Esophagus mucosa (tissue), 1 donor: ENCODE data around the gene IARS2. TPM values are rescaled to one million over a fixed set of nuclear protein-coding genes. Genes with fewer than 3 reads are reported as not detected.
A peak's percentile ranks its signal among the peaks of the same experiment; 100 is the strongest.
"Not testable (repeated sequence)": the region's sequence is repeated elsewhere in the genome, so short reads cannot be mapped to it uniquely, and the experiment has no call there.

Source experiments
- ATAC-seq: fragments of 200-7000 bp; cut with Tn5 transposase; one replicate; pipeline ENCODE4 v1.9.1; 2020
- total RNA-seq: library from RNA; stranded (reverse); gene quantifications from one replicate; pipeline ENCODE4 v1.2.4, GENCODE V29; 2023
- donor health status: DM: yes; HTN: yes; CAD: no.

IARS2 gene
- total RNA-seq, 1 donor from 2014 or later = 52.9 TPM

DNA sequence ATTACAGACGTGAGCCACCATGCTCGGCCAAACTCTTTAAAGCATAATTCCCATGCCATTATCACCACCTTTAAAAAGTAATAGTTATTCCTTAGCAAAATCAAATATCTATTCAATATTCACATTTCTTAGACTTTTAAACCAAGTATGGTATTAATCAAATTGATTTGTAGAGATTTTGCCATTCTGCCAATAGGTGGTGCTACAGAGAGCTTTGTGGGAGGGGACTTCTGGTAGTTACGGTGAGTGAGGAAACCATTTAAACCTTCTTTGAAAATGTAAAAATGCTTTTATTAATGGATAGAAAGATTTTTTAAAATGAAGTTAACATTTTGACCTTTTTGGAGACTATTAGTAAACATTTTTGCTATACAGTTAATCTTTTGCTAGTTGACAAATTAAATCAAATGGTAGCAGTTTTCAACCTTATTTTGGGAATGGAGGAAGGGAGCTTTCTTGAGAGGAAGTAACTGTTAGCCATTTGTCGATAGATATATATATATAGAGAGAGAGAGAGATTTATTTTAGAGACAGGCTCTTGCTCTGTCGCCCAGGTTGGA is 19.3 kb downstream of the IARS2 start:
- no peak for ATAC-seq

DNA sequence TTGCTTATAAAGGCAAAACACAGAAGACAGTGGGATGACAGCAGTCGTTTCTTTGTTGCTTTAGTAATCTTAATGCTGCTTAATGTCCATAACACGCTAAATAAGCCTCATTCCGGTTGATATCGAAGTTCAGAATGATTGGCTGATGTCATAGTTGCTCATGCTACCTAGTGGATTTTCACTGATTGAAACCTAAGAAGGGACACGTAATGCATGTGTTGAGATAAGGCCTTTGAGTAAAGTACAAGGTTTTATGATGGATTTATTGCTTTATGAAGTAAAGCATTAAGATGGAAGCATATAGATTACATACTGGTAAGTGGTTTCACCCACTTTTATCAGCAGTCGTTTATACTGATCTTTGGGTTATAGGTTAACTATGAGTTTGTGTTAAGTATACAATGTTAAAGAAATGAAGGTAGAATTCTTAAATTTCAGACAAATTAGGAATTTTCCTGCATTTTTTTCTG is 25.1 kb downstream of the IARS2 start:
- no peak for ATAC-seq

DNA sequence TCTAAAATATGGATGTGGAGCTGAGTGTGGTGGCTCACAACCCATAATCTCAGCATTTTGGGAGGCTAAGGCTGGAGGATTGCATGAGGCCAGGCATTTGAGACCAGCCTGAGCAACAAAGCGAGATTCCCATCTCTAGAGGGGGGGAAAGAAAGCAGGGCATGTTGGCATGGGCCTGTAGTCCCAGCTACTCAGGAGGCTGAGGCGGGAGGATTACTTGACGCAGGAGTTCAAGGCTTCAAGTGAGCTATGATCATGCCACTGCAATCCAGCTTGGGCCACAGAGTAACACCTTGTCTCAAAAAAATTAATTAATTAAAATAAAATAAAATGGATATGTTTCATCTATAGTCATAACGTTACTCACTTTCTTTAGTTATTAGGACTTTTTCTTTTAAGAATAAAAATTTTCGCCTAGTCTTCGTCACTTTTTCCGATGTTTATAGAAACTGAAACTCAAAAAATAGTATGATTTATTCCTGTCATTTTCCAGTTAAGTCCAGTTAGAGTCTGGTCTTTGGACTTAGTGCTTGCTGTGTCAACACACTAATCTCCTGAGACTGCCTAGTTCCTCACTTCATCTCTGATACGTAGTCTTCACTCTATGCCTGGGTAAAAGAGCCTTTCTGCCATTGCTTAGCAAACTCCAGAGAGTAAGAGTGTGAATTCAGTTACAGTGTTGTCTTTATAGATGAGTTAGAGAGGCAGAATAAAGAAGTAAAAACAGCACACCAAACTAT is 28.0 kb downstream of the IARS2 start:
- ATAC-seq = no peak

DNA sequence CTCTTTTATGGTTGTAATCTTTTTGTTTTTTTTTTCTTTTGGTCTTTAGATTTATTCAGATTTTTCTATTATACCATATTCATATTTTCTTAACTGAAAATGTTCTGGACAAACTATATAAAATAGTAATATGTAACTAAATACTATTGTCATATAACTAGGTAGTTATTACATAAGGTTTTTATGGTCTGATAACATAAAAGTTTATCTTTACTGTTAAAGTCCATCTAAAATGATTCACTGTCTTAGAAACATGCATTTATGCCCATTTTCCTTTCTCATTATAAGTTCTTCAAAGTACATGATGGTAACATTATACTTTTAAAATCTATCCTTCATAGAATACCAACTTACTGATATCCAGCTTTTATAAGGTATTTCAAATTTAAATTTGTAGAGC is 29.1 kb downstream of the IARS2 start:
- no peak for ATAC-seq

DNA sequence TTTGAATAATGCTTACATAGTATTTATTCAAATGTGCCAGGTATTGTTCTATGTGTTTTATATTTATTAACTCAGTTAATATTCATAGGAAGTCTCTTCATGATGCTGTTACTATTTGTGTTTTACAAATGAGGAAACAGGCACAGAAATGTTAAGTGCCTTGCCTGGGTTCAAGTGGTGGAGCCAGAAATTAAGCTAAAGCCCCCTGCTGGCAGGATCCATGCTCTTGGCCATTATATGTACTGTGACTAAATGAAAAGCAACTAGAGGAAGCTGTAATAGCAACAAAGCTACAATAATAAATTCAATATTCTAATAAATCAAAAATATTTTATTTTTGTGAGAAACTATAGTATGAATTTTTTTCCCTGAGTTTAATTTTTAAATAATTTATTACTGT is 30.0 kb downstream of the IARS2 start:
- no peak for ATAC-seq

DNA sequence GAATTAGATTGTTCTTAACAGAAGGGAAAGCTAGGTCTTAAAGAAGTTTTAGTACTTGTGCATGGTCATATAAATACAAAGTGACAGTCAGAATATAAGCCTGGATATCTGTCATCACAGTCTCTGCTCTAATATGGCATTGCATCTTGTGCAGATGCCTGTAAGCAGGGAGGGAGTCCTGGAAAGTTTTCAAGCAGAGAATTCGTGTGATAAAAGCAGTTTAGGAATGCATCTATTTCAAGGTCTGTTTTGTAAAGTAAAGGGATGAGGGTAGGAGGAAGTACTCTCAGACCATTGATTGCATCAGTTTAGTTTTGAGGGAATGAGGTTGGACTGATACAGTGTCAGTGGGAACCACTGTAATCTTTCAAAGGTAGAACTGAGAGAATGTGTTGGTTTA is 30.6 kb downstream of the IARS2 start:
- no peak for ATAC-seq

DNA sequence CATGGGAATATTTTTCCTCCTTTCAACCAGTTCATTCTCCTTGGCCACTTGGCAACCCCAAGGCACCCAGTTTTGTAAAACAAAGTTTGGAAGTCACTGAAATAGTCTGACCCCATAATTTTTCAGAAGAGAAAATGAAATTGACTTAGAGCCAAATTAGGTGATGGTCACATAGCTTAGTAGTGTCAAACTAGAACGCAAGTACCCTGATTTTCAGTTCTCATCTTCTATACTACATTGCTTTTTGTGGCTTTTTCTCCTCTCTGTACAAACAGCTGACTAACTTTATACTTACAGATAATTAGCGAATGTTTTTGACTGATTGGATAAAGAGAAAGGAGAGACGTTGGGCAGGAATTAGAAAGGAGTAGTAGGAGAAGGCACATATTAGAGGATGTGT is 33.1 kb downstream of the IARS2 start:
- ATAC-seq = no peak

DNA sequence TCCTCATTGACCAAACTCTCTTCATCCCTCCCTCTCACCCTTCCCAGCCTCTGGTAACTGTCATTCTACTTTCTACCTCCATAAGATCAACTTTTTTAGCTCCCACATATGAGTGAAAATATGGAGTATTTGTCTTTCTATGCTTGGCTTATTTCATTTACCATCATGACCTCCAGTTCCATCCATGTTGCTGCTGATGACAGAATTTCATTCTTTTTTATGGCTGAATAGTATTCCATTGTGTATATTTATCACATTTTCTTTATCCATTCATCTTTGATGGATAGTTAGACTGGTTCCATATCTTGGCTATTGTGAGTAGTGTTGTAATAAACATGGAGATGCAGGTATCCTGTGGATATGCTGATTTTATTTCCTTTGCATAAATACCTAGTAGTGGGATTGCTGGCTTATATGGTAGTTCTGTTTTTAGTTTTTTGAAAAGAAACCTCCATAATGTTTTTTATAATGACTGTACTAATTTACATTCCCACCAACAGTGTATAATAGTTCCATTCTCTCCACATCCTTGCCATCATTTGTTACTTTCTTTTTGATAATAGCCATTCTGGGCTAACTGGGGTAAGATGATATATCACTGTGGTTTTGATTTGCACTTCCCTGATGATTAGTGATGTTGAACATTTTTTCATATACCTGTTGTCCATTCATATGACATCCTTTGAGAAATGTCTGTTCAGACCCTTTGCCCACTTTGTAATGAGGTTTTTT is 35.7 kb downstream of the IARS2 start:
- ATAC-seq = no peak

DNA sequence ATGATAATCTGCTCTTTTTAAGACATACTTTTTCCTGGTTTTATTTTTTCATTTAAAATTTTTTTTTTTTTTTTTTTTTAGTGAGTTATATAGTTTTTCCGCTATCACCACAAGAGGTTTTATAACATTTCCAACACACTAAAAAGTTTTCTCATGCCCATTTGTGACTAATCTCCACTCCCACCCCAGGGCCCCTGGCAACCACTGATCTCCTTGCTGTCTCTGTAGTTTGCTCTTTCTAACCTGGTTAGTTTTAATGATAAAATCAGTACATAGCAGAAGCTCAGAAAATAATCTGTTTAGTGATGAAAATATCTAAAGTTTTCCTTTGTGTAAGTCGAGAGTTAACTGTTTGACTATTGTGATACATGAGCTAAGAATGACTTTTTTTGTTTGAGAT is 41.8 kb downstream of the IARS2 start:
- no peak for ATAC-seq

DNA sequence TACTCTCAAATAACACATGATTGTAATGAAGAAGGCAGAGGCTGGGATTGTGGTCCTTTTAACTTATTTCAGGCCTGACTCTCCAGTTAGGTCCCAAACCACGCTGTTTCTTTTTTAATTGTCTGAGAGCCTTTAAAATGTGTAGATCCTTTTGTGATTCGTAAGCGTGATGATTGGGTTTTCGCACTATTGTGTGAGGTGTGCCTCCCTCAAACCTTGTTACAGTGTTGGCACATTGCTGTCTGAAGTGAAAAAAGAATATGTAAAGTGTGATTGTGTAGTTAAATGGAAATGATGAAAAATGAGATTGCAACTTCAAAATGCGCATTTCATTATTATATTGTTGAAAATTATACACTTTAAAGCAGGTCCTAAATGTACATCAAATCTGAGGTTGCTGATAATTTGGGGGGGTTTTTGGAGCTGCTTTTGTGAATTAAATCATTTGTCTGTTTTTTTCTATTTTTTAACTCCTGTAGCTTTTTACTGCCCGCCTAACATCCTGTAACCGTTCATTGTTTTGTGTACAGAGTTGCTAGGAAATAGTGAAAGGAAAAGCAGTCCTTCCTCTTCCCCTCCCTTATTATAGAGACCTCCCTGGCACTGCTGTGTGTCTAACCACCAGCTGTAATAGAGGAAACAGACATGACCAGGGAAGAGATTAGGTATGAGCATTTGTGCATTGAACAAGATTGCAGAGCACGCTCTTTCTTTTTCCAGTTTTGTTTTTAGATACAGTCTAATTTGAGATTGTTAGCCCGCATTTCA is 43.3 kb downstream of the IARS2 start:
- peak; percentile 38 for ATAC-seq

DNA sequence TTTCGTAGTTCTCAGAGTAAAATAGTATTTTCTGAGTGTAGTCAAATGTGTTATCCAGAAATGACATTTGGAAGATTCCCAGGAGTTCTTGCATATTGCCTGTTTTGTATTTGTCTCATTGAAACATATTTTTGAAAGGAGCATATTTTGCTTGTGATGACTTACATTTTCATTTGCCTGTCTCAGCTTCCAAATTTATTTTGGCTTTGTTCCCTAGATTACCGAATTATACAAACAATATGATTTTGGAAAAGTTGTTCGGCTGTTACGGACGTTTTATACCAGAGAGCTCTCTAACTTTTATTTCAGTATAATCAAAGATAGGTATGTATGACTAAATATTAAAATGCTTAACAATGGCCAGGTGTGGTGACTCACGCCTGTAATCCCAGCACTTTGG is 46.0 kb downstream of the IARS2 start:
- no peak for ATAC-seq

DNA sequence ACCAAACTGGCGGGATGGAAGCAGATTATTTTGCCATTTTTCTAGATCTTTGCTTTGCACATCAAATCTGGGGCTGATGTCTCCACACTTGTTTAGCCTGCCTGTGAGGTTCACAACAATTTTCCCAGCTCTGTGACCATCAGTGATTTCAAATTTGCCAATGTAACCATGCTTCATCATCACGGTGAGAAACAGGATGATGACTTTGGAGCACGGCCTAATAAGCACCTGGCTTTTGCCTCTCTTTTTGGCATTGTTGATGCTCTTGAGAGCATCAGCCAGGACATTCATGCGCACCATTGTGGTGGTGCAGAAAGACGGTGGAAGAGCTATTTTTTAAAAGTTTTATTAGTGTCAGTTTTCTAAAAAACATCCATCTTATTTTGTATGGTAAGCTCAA is 50.1 kb downstream of the IARS2 start:
- ATAC-seq = no peak

DNA sequence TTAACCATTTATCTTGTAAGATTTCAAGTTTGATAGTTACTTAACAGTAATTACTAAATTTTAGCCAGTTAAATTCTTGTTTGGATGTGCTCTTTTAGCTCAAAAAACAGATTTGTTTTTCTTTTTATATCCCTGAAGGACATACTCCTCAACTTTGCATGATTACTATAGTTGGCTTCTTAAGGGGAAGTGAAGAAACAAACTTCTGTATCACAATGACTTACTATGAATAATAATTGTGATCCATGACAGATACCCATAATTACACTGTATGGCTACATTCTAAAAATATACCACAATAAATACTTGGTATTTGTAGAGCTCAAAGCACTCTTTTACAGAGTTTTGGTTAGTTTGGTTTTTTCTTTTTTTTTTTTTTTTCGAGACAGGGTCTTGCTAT is 55.8 kb downstream of the IARS2 start:
- ATAC-seq = no peak

DNA sequence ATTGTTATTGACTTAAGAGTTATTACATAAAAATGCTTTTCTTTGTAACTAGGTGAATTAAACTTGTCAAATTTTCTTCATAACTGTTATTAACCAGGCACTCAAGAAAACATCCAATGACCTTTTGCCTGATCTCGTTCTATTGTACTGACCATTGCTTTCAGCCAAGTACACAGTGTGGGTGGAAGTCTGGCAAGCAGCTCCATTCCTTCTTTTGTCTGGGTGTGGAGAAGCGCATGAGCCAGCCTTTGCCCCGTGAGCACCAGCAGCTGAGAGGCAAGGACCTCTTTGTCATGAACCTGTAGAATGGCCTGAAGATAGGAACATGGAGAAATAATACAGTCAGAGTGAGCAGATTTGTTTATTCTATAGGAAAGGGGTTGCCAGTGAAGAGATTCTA is 57.5 kb downstream of the IARS2 start:
- ATAC-seq = no peak

DNA sequence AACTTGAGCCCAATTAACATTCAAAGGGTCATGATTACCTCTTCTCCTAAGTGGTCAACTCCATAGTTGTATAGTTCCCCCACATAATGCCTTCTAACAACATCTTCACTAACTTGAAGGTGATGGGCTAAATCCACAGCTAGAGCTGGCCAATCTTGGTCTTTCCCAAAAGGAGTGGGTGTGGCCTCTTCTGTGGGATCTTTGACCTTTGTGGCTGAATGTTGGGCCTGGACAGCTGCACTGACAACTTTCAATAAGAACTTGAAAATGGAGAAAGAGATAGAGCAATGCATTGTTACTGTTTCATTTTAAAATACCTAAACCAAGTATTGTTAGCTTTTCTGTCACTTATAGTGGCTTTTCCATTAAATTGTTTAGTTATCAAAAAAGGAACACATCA is 59.2 kb downstream of the IARS2 start:
- no peak for ATAC-seq

DNA sequence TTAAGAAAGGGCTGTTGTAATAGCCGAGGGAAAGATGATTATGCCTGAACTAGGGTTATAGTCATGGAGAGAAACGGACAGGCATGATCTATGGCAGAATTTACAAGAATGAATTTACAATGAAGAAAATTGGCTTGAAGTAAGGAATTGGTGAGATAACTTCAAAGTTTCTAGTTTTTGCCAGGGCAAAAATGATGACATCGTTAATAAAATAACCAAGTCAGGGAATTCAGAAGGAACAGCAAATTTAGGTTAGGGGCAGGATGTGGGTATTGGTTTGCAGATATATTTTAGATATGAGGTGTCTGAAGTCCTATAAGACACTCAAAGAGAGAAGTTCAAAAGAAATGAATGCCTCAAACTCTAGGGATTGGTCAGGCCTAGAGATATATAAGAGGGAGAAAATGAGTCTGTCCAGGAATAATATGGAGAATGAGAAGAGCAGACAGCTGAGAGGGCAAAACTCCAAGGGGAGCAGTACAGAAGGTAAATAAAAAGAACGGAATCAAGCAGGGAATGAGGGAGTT is 62.8 kb downstream of the IARS2 start:
- no peak for ATAC-seq

DNA sequence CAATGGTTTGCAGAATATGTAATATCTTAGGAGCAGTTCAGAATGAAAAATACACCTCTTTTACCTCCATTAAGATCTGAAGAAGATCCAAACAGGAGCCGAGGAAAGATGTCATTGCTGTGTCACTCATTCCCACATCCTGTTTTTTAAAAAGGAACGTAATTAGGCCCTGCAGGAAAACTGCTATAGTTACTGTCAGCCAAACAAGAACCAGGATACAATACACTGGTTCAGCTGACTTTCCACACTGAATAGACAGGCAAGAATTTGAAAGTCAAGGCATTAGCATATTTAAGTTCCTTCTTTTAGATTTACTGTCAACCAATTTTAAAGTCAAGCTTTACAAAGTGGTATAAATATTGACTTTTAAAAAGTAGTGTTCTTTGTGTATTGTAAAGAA is 63.8 kb downstream of the IARS2 start:
- no peak for ATAC-seq

DNA sequence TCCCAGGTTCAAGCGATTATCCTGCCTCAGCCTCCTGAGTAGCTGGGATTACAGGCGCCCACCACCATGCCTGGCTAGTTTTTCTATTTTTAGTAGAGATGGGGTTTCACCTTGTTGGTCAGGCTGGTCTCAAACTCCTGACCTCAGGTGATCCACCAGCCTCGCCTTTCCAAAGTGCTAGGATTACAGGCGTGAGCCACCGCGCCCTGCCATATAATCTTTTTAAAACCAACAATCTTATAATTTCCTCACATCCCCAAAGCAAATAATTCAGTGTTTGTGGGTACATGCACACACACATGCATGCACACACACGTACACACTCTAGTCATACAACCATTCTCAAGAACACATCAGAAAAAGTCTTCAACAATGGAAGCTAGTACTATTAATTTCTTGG is 64.6 kb downstream of the IARS2 start:
- not testable (repeated sequence) for ATAC-seq

DNA sequence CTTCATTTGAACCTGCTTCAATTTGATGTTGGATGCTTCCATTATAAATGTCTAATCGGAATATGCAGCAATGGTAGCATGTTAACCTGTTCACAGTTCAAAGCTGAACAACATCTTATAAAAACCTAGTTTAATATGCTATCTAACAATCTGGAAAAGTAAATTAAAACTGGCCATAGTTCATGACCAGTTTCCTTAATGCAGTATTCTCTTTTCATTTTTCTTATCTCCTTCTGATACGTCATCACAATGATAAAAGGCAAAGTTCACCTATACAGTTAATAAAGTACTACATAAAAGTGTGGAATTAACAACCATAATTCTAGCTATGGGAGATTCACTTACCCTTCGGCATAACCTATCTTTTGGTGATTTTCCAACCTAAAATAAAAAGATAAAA is 65.1 kb downstream of the IARS2 start:
- no peak for ATAC-seq

DNA sequence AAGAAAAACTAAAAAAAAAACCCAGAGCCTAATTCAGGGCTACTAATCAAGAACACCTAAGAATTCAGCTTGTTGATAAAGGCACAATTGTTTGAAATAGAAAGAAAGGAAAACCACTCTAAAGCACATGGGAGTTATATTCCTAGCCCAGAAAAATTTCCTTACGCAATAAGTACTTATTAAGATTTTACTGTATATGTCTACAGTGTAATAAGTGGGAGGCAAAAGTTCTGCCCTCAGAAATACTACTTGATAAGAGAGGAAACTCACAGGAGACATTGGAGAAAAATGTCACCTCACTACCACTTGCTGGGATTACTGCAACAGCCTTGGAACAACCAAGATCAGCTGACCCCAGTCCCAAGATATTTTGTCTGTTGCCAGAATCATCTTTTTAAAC is 66.1 kb downstream of the IARS2 start:
- ATAC-seq = no peak

DNA sequence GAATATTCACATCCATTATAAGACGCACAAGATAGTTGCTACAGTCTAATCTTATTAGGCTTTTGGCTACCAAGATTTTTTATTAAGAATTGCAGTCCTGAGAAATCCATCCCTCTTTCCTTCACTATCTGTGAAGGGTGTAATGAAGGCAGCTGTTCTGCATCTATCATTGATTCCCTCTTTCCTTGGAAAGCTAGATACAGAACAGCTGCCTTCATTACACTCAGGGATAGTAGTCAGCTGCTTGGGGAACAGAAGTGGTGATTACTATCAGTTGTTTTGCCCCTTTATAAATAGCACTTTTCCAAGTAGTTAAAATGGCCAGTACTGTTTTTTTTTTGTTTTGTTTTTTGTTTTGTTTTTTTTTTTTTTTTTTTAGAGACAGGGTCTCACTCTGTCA is 70.2 kb downstream of the IARS2 start:
- ATAC-seq = no peak

DNA sequence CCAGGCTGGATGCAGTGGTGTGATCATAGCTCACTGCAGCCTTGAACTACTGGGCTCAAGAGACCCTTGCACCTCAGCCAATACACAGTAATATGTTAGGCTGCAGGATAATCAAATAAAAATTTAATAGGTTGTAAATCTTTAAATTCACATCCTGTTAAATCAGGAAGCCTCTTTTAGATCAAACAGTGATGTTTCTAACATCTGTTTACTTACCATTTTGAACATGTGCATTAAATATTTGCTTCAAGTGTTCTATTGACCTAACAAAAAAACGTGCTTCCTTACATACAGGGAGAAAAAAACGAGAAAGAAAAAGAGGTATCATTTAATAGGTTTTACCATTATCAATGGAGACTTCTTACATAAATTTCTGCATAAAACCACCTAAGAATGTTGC is 70.6 kb downstream of the IARS2 start:
- ATAC-seq = no peak

DNA sequence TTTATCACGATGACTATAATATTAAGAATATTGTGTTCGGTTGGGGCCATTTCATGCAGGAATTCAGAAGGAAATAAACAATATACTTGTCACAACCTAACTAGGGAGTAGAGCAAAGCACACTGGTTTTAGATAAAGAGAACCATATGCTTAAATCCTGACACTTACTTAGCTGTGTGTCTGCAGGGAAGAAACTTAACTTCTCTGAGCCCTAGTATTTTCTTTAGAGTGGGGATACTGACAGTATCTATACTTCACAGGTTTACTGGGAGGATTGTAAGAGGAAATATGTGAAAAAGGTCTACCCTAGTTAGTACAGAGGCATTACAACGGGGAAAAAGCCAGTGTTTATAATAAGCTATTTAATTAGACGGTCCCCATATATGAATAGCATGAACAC is 72.9 kb downstream of the IARS2 start:
- ATAC-seq = no peak
